ENCODE data around the gene MCOLN2.
"Not testable (repeated sequence)": the region's sequence is repeated elsewhere in the genome, so short reads cannot be mapped to it uniquely, and the experiment has no call there.

The MCOLN2 gene

GRCh38 chr1:84986561-84986960, 10.4 kb downstream of the MCOLN2 start:
- not testable (repeated sequence) for DNase-seq

- DNase-seq = no peak
Measured at GRCh38 chr1:84985365-84985764, 11.5 kb downstream of the MCOLN2 start.

GRCh38 chr1:84982395-84982794, 14.5 kb downstream of the MCOLN2 start:
- DNase-seq = no peak

GRCh38 chr1:84975035-84975434, 21.9 kb downstream of the MCOLN2 start:
- DNase-seq = no peak

GRCh38 chr1:84973498-84974334, 23.2 kb downstream of the MCOLN2 start:
- no peak for DNase-seq

- DNase-seq = no peak
Measured at GRCh38 chr1:84972377-84972987, 24.4 kb downstream of the MCOLN2 start.

- DNase-seq = no peak
Measured at GRCh38 chr1:84971957-84972356, 25.0 kb downstream of the MCOLN2 start.

- no peak for DNase-seq
Measured at GRCh38 chr1:84969489-84970250, 27.2 kb downstream of the MCOLN2 start.

- DNase-seq = no peak
Measured at GRCh38 chr1:84968865-84969264, 28.0 kb downstream of the MCOLN2 start.

GRCh38 chr1:84968101-84968500, 28.8 kb downstream of the MCOLN2 start:
- no peak for DNase-seq

- no peak for DNase-seq
Measured at GRCh38 chr1:84967666-84968065, 29.2 kb downstream of the MCOLN2 start.

GRCh38 chr1:84963021-84963420, 33.9 kb downstream of the MCOLN2 start:
- no peak for DNase-seq

GRCh38 chr1:84961316-84961715, 35.6 kb downstream of the MCOLN2 start:
- DNase-seq = no peak

GRCh38 chr1:84960371-84960770, 36.5 kb downstream of the MCOLN2 start:
- no peak for DNase-seq

- no peak for DNase-seq
Measured at GRCh38 chr1:84959294-84959693, 37.6 kb downstream of the MCOLN2 start.

- no peak for DNase-seq
Measured at GRCh38 chr1:84957966-84958365, 38.9 kb downstream of the MCOLN2 start.

GRCh38 chr1:84956655-84957054, 40.3 kb downstream of the MCOLN2 start:
- no peak for DNase-seq

GRCh38 chr1:84956097-84956496, 40.8 kb downstream of the MCOLN2 start:
- DNase-seq = no peak

GRCh38 chr1:84949664-84950063, 47.2 kb downstream of the MCOLN2 start:
- no peak for DNase-seq

GRCh38 chr1:84947536-84948410, 49.1 kb downstream of the MCOLN2 start:
- no peak for DNase-seq

- no peak for DNase-seq
Measured at GRCh38 chr1:84946631-84947030, 50.3 kb downstream of the MCOLN2 start.

All from hypothalamus (tissue), 51 donors.